Spleen (tissue), 11 donors: ENCODE measurements around the gene MZF1. TPM values are rescaled to one million over a fixed set of nuclear protein-coding genes. Genes with fewer than 3 reads are reported as not detected.

Source experiments
- DNase-seq: peaks from one replicate; pipeline ENCODE4 v3.0.0-alpha.2; 2020
- H3K27ac ChIP-seq, 8 donors: fragments of 200-600 bp; sonication (generic) in 7 of 8; 1 replicate in 4 of 8; 2 replicates in 4 of 8; pipeline versions ENCODE4 v1.5.0 to v1.8.0; 2016 to 2021; ENCODE audit warnings: inconsistent platforms in 4 of 8, mild to moderate bottlenecking in 4 of 8, moderate library complexity in 1 of 8
- H3K27me3 ChIP-seq, 7 donors: fragments of 200-600 bp; sonication (generic) in 6 of 7; replicated peaks in 1 of 7; 1 replicate in 4 of 7; 2 replicates in 3 of 7; pipeline versions ENCODE4 v1.5.0 to v1.8.0; 2016 to 2021; ENCODE audit warnings: inconsistent platforms in 3 of 7, mild to moderate bottlenecking in 1 of 7
- H3K36me3 ChIP-seq, 6 donors: fragments of 200-600 bp; sonication (generic) in 5 of 6; 1 replicate in 4 of 6; 2 replicates in 2 of 6; pipeline versions ENCODE4 v1.5.0 to v1.8.0; 2016 to 2021; ENCODE audit warnings: inconsistent platforms in 2 of 6
- H3K4me1 ChIP-seq, 6 donors: fragments of 200-600 bp; sonication (generic) in 5 of 6; 1 replicate in 3 of 6; 2 replicates in 3 of 6; pipeline versions ENCODE4 v1.5.0 to v1.8.0; 2016 to 2021; ENCODE audit warnings: inconsistent platforms in 3 of 6
- H3K4me3 ChIP-seq, 8 donors: fragments of 200-600 bp; sonication (generic) in 7 of 8; 1 replicate in 4 of 8; 2 replicates in 4 of 8; pipeline versions ENCODE4 v1.5.0 to v1.8.0; 2016 to 2021; ENCODE audit warnings: inconsistent platforms in 4 of 8, mild to moderate bottlenecking in 4 of 8, moderate library complexity in 2 of 8
- H3K9me3 ChIP-seq, 8 donors: fragments of 200-600 bp; sonication (generic) in 7 of 8; 1 replicate in 4 of 8; 2 replicates in 4 of 8; pipeline versions ENCODE4 v1.5.0 to v1.8.0; 2016 to 2021; ENCODE audit warnings: inconsistent platforms in 4 of 8
- POLR2A ChIP-seq, 3 donors: fragments of 450-650 bp; IDR thresholded peaks; one replicate each; pipeline ENCODE4 v1.5.1; 2017; ENCODE audit warnings: antibody characterized with exemption in 3 of 3, mild to moderate bottlenecking in 1 of 3
- POLR2AphosphoS5 ChIP-seq, 3 donors: sonication (generic); formaldehyde crosslinking; IDR thresholded peaks; one replicate each; pipeline ENCODE4 v1.5.1; 2017; ENCODE audit warnings: antibody characterized with exemption in 3 of 3
- WGBS, 5 donors: extraction: QIAGEN DNeasy Blood & Tissue Kit in 3 of 5; methylation state at CpG; one replicate each; pipeline versions ENCODE4 v1.1.5 to v1.1.7; 2013 to 2018; 5-methylcytosine and 5-hydroxymethylcytosine counted together
- intact Hi-C: fragments of 100-400 bp; cut with DNase I; formaldehyde crosslinking; loops from one replicate; pipeline ENCODE4 v1.15.0; 2023; ENCODE audit warnings: low total_unique reads
- polyA plus RNA-seq, 3 donors: library from polyadenylated mRNA; stranded (reverse); fragments of 200-250 nt; gene quantifications; one replicate each; pipeline ENCODE4 v1.2.1, GENCODE V29; 2013
- total RNA-seq, 7 donors: library from RNA; depleted of rRNA in 3 of 7; stranded (reverse); fragments of >200 nt in 3 of 7; fragmentation: NEBNext Ultra II Directional in 4 of 7; extraction: Animal tissue kit (Norgen Biotek cat#: 25700) in 4 of 7; gene quantifications; one replicate each; pipeline versions ENCODE4 v1.1.0 to v1.2.1, GENCODE V29; 2016 to 2021
- TF ChIP-seq, protein P1 (sequence below), 11 experiments: fragments of 200-600 bp in 7 of 11; fragments of 450-650 bp in 4 of 11; sonication (generic) in 4 of 11; IDR thresholded peaks in 8 of 11; conservative IDR thresholded peaks in 3 of 11; 1 replicate in 7 of 11; 2 replicates in 4 of 11; pipeline versions ENCODE4 v1.4.0 to v1.8.0; 2016 to 2021; ENCODE audit warnings: antibody characterized with exemption in 11 of 11, inconsistent platforms in 4 of 11, mild to moderate bottlenecking in 1 of 11
- donor health status: healthy with polysubstance abuse.
- donor health status: DM: no; HTN: no; CAD: no; lungs with moderate emphysema.
- donor health status: DM: no; HTN: no; CAD: no.
- donor health status: Bipolar disorder and iron deficiency.
- donor health status: healthy.
- donor health status: DM: no; HTN: no; CAD: no.
- donor health status: DM: yes; HTN: yes; CAD: no.

The MZF1 gene
- total and polyA plus RNA-seq, 10 donors: 13.2 to 41.6 (median 35.6) TPM

DNA sequence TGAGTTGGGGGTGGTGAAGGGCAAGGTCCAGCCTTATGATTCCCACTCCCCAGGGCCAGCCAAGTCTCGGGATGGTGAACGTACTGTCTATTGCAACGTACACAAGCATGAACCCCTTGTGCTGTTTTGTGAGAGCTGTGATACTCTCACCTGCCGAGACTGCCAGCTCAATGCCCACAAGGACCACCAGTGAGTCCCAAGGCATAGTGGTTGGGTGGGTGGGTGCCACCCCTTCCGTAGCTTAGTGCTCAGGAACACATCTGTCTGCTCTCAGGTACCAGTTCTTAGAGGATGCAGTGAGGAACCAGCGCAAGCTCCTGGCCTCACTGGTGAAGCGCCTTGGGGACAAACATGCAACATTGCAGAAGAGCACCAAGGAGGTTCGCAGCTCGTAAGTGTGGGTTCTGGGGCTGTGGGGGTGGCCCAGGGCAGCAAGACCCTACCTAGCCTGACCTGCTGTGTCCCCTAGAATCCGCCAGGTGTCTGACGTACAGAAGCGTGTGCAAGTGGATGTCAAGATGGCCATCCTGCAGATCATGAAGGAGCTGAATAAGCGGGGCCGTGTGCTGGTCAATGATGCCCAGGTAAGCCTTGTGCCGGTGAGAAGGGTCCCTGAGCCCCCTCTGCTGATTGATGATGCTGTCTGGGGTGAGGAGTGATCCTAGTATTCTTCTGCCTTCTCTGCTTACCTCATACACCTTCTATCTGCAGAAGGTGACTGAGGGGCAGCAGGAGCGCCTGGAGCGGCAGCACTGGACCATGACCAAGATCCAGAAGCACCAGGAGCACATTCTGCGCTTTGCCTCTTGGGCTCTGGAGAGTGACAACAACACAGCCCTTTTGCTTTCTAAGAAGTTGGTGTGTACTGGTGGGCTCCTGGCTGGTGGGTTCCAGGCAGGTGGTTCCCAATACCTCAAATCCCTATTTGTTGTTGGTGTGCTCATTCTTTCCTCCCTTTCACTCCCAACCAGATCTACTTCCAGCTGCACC, 25.5 kb downstream of the MZF1 start:
- DNase-seq: no peak
- H3K36me3 ChIP-seq: peaks cover 14 to 74% (median 61%) of the 10 kb centered on the region in 6 donors
- peak overlapping the region in 2 of 8 donors; percentile 43 to 98 for H3K27ac ChIP-seq
- TF ChIP-seq POLR2AphosphoS5 (IDR thresholded peaks at IDR 0.05): no peak
- TF ChIP-seq POLR2A (IDR thresholded peaks at IDR 0.05): no peak
- TF ChIP-seq, protein P1, sequence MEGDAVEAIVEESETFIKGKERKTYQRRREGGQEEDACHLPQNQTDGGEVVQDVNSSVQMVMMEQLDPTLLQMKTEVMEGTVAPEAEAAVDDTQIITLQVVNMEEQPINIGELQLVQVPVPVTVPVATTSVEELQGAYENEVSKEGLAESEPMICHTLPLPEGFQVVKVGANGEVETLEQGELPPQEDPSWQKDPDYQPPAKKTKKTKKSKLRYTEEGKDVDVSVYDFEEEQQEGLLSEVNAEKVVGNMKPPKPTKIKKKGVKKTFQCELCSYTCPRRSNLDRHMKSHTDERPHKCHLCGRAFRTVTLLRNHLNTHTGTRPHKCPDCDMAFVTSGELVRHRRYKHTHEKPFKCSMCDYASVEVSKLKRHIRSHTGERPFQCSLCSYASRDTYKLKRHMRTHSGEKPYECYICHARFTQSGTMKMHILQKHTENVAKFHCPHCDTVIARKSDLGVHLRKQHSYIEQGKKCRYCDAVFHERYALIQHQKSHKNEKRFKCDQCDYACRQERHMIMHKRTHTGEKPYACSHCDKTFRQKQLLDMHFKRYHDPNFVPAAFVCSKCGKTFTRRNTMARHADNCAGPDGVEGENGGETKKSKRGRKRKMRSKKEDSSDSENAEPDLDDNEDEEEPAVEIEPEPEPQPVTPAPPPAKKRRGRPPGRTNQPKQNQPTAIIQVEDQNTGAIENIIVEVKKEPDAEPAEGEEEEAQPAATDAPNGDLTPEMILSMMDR (IDR thresholded peaks at IDR 0.05 in 8 of 11, conservative IDR thresholded peaks at IDR 0.05 in 3 of 11): no peak
- peaks cover 23 to 64% (median 36%) of the 10 kb centered on the region in 6 donors for H3K4me1 ChIP-seq
- H3K4me3 ChIP-seq: peak overlapping the region in 1 of 8 donors; percentile 91
- intact Hi-C loops: no loop called here
- WGBS, 5 donors: 89 to 96% (median 91%) methylated on average over 14 to 18 of the region's 18 CpGs
- H3K27me3 ChIP-seq: peaks cover 0 to 3% (median 0%) of the 10 kb centered on the region in 7 donors
- H3K9me3 ChIP-seq: no peaks in the 10 kb centered on the region

DNA sequence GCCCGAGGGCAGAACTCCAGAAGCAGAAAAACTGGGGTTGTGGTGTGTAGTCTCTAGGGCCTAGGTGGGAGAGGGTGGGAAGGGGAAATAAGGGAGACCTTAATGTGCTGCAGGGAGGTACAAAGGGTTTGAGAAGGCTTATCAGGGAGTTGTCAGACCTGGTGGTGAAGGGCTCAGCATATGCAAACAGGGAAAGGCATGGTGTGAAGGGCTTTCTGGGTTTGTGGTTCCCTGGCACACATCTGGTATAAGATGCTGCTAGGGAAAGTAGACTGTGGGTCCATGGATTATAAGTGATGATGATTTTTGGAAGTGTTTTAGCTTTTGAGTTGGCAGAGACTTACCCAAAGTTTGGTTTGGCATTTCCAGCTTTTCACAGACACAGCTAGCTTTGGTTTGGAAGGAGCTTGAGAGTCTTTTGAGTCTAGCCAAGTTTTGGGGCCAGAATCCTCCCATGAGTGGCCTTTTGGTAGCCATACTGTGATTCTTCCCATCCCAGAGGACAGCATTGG, 27.1 kb downstream of the MZF1 start:
- H3K27ac ChIP-seq: peak overlapping the region in 3 of 8 donors; percentile 96 to 99 (median 98)
- intact Hi-C loops: no loop called here
- 6 to 38% (median 23%) methylated on average over 1 of the region's 1 CpG for WGBS, 5 donors
- H3K27me3 ChIP-seq: peaks cover 0 to 4% (median 0%) of the 10 kb centered on the region in 7 donors
- TF ChIP-seq POLR2A (IDR thresholded peaks at IDR 0.05): no peak
- DNase-seq: no peak
- peaks cover 23 to 57% (median 36%) of the 10 kb centered on the region in 6 donors for H3K4me1 ChIP-seq
- no peaks in the 10 kb centered on the region for H3K9me3 ChIP-seq
- peak overlapping the region; percentile 82 to 99 (median 92) for H3K4me3 ChIP-seq
- H3K36me3 ChIP-seq: peaks cover 14 to 58% (median 46%) of the 10 kb centered on the region in 6 donors

DNA sequence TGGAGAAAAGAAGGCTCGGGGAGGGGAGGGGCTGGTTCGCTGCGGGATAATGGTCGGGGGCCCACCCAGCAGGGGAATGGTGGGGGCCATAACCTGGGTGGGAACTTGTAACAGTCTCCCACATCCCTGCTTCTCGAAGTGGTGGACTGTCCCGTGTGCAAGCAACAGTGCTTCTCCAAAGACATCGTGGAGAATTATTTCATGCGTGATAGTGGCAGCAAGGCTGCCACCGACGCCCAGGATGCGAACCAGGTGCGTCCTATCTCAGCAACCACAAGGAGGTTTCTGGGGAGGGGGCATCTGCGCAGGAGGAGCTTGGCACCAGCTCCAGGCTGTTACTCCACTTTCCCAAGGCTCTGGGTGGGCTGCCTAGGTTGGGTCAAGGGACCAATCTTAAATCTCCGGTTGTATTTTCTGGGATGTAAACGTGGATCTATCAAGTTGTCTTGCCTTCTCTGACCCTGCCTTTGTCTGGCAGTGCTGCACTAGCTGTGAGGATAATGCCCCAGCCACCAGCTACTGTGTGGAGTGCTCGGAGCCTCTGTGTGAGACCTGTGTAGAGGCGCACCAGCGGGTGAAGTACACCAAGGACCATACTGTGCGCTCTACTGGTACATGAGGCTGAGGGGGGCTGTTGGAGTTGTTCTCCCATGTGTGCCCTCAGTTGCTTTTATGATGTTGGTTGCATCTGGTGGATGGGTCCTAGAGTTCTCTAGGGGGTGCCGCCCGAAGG, 27.7 kb downstream of the MZF1 start:
- Histone ChIP-seq H3K36me3 (peaks cover 14 to 52% (median 39%) of the 10 kb centered on the region in 6 donors), H3K9me3 (no peaks in the 10 kb centered on the region), H3K27ac (peak overlapping the region in 7 of 8 donors; percentile 88 to 99 (median 96)), H3K4me3 (peak overlapping the region; percentile 82 to 99 (median 92)), H3K27me3 (peaks cover 0 to 4% (median 0%) of the 10 kb centered on the region in 7 donors), H3K4me1 (peaks cover 23 to 57% (median 36%) of the 10 kb centered on the region in 6 donors)
- TF ChIP-seq POLR2AphosphoS5 (IDR thresholded peaks at IDR 0.05): no peak
- intact Hi-C loops: no loop called here
- 7 to 11% (median 8%) methylated on average over 20 to 21 of the region's 21 CpGs for WGBS, 5 donors
- no peak for DNase-seq

DNA sequence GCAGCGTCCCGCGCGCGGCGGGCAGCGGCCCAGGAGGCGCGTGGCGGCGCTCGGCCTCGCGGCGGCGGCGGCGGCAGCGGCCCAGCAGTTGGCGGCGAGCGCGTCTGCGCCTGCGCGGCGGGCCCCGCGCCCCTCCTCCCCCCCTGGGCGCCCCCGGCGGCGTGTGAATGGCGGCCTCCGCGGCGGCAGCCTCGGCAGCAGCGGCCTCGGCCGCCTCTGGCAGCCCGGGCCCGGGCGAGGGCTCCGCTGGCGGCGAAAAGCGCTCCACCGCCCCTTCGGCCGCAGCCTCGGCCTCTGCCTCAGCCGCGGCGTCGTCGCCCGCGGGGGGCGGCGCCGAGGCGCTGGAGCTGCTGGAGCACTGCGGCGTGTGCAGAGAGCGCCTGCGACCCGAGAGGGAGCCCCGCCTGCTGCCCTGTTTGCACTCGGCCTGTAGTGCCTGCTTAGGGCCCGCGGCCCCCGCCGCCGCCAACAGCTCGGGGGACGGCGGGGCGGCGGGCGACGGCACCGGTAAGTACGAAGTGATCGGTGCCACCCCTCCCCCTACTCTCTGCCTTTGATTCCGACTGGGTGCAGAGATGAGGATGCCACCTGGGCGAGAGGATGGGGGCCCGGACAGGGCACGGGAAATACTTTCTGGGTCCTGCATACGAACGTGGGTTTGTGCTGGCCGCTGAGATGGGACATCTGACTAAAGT, 28.4 kb downstream of the MZF1 start:
- Histone ChIP-seq H3K4me1 (peaks cover 23 to 57% (median 36%) of the 10 kb centered on the region in 6 donors), H3K36me3 (peaks cover 11 to 45% (median 32%) of the 10 kb centered on the region in 6 donors), H3K9me3 (no peaks in the 10 kb centered on the region), H3K4me3 (peak overlapping the region; percentile 82 to 99 (median 92)), H3K27me3 (peaks cover 0 to 4% (median 0%) of the 10 kb centered on the region in 7 donors), H3K27ac (peak overlapping the region; percentile 88 to 99 (median 96))
- DNase-seq: no peak
- no peak for TF ChIP-seq POLR2AphosphoS5 (IDR thresholded peaks at IDR 0.05)
- no peak for TF ChIP-seq POLR2A (IDR thresholded peaks at IDR 0.05)
- TF ChIP-seq, protein P1 (IDR thresholded peaks at IDR 0.05 in 8 of 11, conservative IDR thresholded peaks at IDR 0.05 in 3 of 11): no peak
- 0 to 1% (median 0%) methylated on average over 30 to 92 of the region's 92 CpGs for WGBS, 5 donors
- intact Hi-C loops: no loop called here
